HEK293 (cell line): ENCODE results near the gene CADPS.

Experiments used
- CTCF ChIA-PET: fragments of 350-600 bp; formaldehyde crosslinking; extraction: SDS; loops from one replicate; lab custom pipeline; 2021; ENCODE audit warnings: antibody characterized with exemption; lab: Yijun Ruan, JAX
- POLR2A ChIA-PET: fragments of 300-600 bp; formaldehyde crosslinking; extraction: SDS; loops from one replicate; lab custom pipeline; 2020; ENCODE audit warnings: antibody characterized with exemption, inconsistent platforms; lab: Yijun Ruan, JAX
- H3K27ac ChIP-seq: fragments of 200-500 bp; sonication (Bioruptor generic); 2 replicates; pipeline ENCODE4 v1.5.1; 2014; ENCODE audit warnings: low read depth, low read length, control low read depth, inconsistent platforms; ENCODE audit errors: extremely low read depth
- H3K36me3 ChIP-seq, 2 experiments: fragments of 200-500 bp in 1 of 2; sonication (Bioruptor generic) in 1 of 2; 1 replicate in 1 of 2; 2 replicates in 1 of 2; pipeline ENCODE4 v1.5.1; 2014 to 2017; ENCODE audit warnings: inconsistent platforms in 2 of 2, low read length in 2 of 2; ENCODE audit not compliant: control insufficient read depth in 2 of 2, insufficient read depth in 1 of 2
- H3K4me1 ChIP-seq: fragments of 200-500 bp; sonication (Bioruptor generic); 2 replicates; pipeline ENCODE4 v1.5.1; 2014; ENCODE audit warnings: mild to moderate bottlenecking, low read length, inconsistent platforms; ENCODE audit not compliant: control insufficient read depth, insufficient read depth
- H3K4me3 ChIP-seq: 2 replicates; pipeline ENCODE4 v1.5.1; 2011; ENCODE audit warnings: low read depth, mild to moderate bottlenecking, control low read depth, low read length, moderate library complexity
- H3K9me3 ChIP-seq: fragments of 200-500 bp; sonication (Bioruptor generic); 2 replicates; pipeline ENCODE4 v1.5.1; 2014; ENCODE audit warnings: low read depth, low read length, inconsistent platforms; ENCODE audit not compliant: control insufficient read depth, insufficient read depth
- BCL11A ChIP-seq: fragments of 450-650 bp; formaldehyde crosslinking; IDR thresholded peaks from 2 replicates; pipeline ENCODE4 v1.5.1; 2016; ENCODE audit warnings: low read depth, missing biosample characterization, missing genetic modification characterization
- FEZF1 ChIP-seq: fragments of 450-650 bp; formaldehyde crosslinking; IDR thresholded peaks from 2 replicates; pipeline ENCODE4 v1.5.1; 2016; ENCODE audit warnings: missing biosample characterization, missing genetic modification characterization
- HOXA7 ChIP-seq: sonication (generic); formaldehyde crosslinking; IDR thresholded peaks from 2 replicates; pipeline ENCODE4 v1.8.1; 2022; ENCODE audit warnings: missing genetic modification reagents, borderline replicate concordance
- KLF1 ChIP-seq: fragments of 450-650 bp; formaldehyde crosslinking; IDR thresholded peaks from 2 replicates; pipeline ENCODE4 v1.5.1; 2016; ENCODE audit warnings: missing biosample characterization, missing genetic modification characterization
- KLF16 ChIP-seq: fragments of 450-650 bp; formaldehyde crosslinking; IDR thresholded peaks from 2 replicates; pipeline ENCODE4 v1.5.1; 2017; ENCODE audit warnings: missing biosample characterization, missing genetic modification characterization
- PRDM1 ChIP-seq: fragments of 450-650 bp; formaldehyde crosslinking; IDR thresholded peaks from 2 replicates; pipeline ENCODE4; 2016; ENCODE audit warnings: missing biosample characterization, missing genetic modification characterization
- WT1 ChIP-seq: fragments of 450-650 bp; formaldehyde crosslinking; IDR thresholded peaks from 2 replicates; pipeline ENCODE4 v1.5.1; 2016; ENCODE audit warnings: missing biosample characterization, missing genetic modification characterization
- ZBTB26 ChIP-seq: fragments of 450-650 bp; formaldehyde crosslinking; optimal IDR thresholded peaks from 2 replicates; pipeline ENCODE3; 2016; ENCODE audit warnings: missing biosample characterization, mild to moderate bottlenecking, missing genetic modification characterization
- ZBTB48 ChIP-seq: fragments of 450-650 bp; formaldehyde crosslinking; IDR thresholded peaks from 2 replicates; pipeline ENCODE4 v1.5.1; 2016; ENCODE audit warnings: missing biosample characterization, missing genetic modification characterization
- ZNF155 ChIP-seq: fragments of 450-650 bp; formaldehyde crosslinking; IDR thresholded peaks from 2 replicates; pipeline ENCODE4 v1.5.1; 2016; ENCODE audit warnings: missing biosample characterization, missing genetic modification characterization
- ZNF2 ChIP-seq: fragments of 450-650 bp; formaldehyde crosslinking; IDR thresholded peaks from 2 replicates; pipeline ENCODE4 v1.5.1; 2016; ENCODE audit warnings: missing biosample characterization, missing genetic modification characterization
- ZNF202 ChIP-seq: fragments of 450-650 bp; formaldehyde crosslinking; IDR thresholded peaks from 2 replicates; pipeline ENCODE4 v1.5.1; 2016; ENCODE audit warnings: missing biosample characterization, missing genetic modification characterization, borderline replicate concordance
- ZNF280D ChIP-seq: fragments of 450-650 bp; formaldehyde crosslinking; IDR thresholded peaks from 2 replicates; pipeline ENCODE4 v1.5.1; 2016; ENCODE audit warnings: missing biosample characterization, missing genetic modification characterization
- ZNF423 ChIP-seq: fragments of 450-650 bp; formaldehyde crosslinking; IDR thresholded peaks from 2 replicates; pipeline ENCODE4 v1.5.1; 2016; ENCODE audit warnings: missing biosample characterization, missing genetic modification characterization
- ZNF48 ChIP-seq: fragments of 450-650 bp; formaldehyde crosslinking; IDR thresholded peaks from 2 replicates; pipeline ENCODE4 v1.5.1; 2016; ENCODE audit warnings: missing biosample characterization, missing genetic modification characterization
- ZNF621 ChIP-seq: fragments of 450-650 bp; formaldehyde crosslinking; IDR thresholded peaks from 2 replicates; pipeline ENCODE4 v1.5.1; 2017; ENCODE audit warnings: missing biosample characterization, missing genetic modification characterization
- ZNF707 ChIP-seq: fragments of 450-650 bp; formaldehyde crosslinking; IDR thresholded peaks from 2 replicates; pipeline ENCODE4 v1.5.1; 2016; ENCODE audit warnings: missing biosample characterization, missing genetic modification characterization
- ZNF777 ChIP-seq: fragments of 450-650 bp; formaldehyde crosslinking; IDR thresholded peaks from 2 replicates; pipeline ENCODE4 v1.5.1; 2017; ENCODE audit warnings: missing biosample characterization, missing genetic modification characterization, borderline replicate concordance
- ZNF791 ChIP-seq: fragments of 450-650 bp; formaldehyde crosslinking; IDR thresholded peaks from 2 replicates; pipeline ENCODE4 v1.5.1; 2016; ENCODE audit warnings: missing biosample characterization, missing genetic modification characterization
- ZNF792 ChIP-seq: fragments of 450-650 bp; formaldehyde crosslinking; IDR thresholded peaks from 2 replicates; pipeline ENCODE4 v1.5.1; 2016; ENCODE audit warnings: missing biosample characterization, missing genetic modification characterization
- TF ChIP-seq, protein P1 (sequence below): fragments of 450-650 bp; formaldehyde crosslinking; IDR thresholded peaks from 2 replicates; pipeline ENCODE4 v1.5.1; 2017; ENCODE audit warnings: missing biosample characterization, missing genetic modification characterization

CADPS gene

DNA sequence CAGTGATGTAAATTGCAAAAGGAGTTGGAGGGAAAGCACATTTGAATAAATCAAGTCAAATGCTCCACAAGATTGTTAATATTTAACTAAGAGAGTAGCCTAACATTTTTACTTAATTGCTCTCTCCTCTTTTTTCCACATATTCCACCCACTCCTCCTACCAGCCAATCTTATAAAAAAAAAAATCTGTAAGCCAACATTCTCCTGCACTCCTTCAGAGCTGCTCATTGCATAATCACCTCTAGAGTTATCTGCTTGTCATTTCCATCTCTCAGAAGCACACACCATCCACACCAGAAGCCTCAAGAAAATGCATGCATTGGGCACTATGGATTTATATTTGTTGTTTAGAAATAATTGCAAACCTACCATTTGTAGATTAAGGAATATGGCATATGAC lies 64.1 kb downstream of the CADPS start:
- no peaks in the 10 kb centered on the region for H3K4me1 ChIP-seq
- TF ChIP-seq, protein P1, sequence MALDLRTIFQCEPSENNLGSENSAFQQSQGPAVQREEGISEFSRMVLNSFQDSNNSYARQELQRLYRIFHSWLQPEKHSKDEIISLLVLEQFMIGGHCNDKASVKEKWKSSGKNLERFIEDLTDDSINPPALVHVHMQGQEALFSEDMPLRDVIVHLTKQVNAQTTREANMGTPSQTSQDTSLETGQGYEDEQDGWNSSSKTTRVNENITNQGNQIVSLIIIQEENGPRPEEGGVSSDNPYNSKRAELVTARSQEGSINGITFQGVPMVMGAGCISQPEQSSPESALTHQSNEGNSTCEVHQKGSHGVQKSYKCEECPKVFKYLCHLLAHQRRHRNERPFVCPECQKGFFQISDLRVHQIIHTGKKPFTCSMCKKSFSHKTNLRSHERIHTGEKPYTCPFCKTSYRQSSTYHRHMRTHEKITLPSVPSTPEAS (tag by site-specific recombination), result no peak
- TF ChIP-seq ZBTB48 (tag by site-specific recombination) (no peak), BCL11A (tag by site-specific recombination) (no peak), ZNF48 (tag by site-specific recombination) (no peak), ZNF155 (tag by site-specific recombination) (no peak), ZBTB26 (tag by site-specific recombination) (no peak), KLF1 (tag by site-specific recombination) (no peak), ZNF792 (tag by site-specific recombination) (no peak), KLF16 (tag by site-specific recombination) (no peak), FEZF1 (tag by site-specific recombination) (no peak), HOXA7 (CRISPR knock-in tag) (no peak), ZNF791 (no peak), ZNF280D (no peak)
- TF ChIP-seq, all 188 proteins: peak for 0
- H3K27ac ChIP-seq, result no peak overlapping the region
- H3K9me3 ChIP-seq, result no peaks in the 10 kb centered on the region
- ChIA-PET POLR2A (no interaction called here), CTCF (no interaction called here)
- H3K4me3 ChIP-seq, result no peak overlapping the region
- H3K36me3 ChIP-seq, result no peaks in the 10 kb centered on the region

DNA sequence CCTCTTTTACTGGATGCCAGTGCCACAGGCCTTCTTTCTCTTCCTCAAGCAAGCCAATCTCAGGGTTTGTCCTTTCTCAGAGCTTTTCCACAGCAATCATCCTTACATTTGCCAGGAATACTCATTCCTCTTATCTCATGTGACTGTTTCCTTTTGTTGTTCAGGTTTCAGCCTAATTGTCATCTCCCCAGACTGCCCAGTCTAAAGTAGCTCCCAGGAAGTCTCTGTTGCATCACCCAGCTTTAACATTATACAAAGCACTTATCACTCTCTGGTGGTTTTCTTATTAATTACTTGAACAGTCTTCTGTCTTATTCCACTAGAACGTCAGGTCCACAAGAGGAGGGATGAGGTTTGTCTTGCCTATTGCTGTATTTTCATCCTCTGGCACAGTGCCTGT lies 65.8 kb downstream of the CADPS start:
- H3K27ac ChIP-seq, result no peak overlapping the region
- CTCF ChIA-PET, result no interaction called here
- no peaks in the 10 kb centered on the region for H3K36me3 ChIP-seq
- H3K4me1 ChIP-seq, result no peaks in the 10 kb centered on the region
- H3K4me3 ChIP-seq, result no peak overlapping the region
- H3K9me3 ChIP-seq, result no peaks in the 10 kb centered on the region
- POLR2A ChIA-PET, result no interaction called here
- TF ChIP-seq ZNF621 (tag by site-specific recombination) (no peak), ZNF707 (no peak), ZNF202 (tag by site-specific recombination) (no peak), PRDM1 (no peak), ZNF777 (tag by site-specific recombination) (no peak), WT1 (tag by site-specific recombination) (no peak), ZNF2 (tag by site-specific recombination) (no peak), ZNF423 (tag by site-specific recombination) (no peak)
- TF ChIP-seq, all 188 proteins: peak for 0
